GM21576 (cell line): ENCODE results near the gene UBE3D.
"Not testable (repeated sequence)": the region's sequence is repeated elsewhere in the genome, so short reads cannot be mapped to it uniquely, and the experiment has no call there.

Experiments
- ATAC-seq: cut with Tn5 transposase; IDR thresholded peaks from one replicate; pipeline ENCODE4 v1.9.1; 2021; ENCODE audit warnings: mild to moderate bottlenecking, moderate library complexity; ENCODE audit not compliant: unreplicated experiment

The UBE3D gene

DNA sequence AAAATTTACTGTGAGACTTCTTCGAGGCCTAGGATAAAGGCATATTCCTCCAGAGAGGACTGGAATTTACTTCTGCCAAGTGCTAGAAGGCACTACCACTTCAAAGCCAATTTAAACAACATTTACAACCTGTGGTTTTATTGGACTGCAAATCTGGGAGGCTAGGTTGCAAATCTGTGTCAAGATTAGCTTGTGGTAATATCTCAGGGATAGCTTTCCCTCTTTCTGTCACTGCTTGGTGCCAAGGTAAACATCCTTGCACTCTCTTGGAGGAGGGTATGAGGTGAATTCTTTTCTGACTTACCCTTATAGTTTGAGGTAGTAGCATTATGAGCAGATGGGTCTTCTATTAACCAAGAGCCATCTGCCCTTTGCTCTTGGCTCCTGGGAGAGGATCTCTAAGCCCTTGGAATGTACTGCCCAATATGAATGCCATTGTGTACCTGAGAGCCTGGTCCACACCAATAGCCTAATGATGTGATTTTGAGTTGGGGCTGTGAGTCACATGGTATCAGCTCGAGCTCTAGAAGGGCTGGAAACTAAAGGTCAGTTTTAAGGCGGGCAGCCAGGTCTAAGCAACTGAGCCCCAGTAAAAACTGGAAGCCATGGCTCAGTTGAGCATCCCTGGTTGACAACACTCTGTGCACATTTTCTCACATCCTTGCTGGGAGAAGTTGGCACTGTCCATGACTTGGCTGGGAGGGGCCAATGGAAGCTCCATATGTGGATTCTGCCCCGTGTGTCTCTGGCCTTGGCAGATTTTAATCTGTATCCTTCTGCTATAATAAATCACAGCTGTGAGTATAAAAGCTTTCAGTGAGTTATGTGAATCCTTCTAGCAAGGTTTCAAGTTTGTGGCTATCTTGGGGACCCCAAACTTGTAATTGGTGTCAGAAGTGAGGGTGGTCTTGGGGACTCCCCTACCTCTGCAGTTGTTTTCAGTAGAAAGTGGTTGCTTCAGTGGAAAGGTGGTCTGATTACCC lies 188.1 kb downstream of the UBE3D start:
- ATAC-seq: no peak

DNA sequence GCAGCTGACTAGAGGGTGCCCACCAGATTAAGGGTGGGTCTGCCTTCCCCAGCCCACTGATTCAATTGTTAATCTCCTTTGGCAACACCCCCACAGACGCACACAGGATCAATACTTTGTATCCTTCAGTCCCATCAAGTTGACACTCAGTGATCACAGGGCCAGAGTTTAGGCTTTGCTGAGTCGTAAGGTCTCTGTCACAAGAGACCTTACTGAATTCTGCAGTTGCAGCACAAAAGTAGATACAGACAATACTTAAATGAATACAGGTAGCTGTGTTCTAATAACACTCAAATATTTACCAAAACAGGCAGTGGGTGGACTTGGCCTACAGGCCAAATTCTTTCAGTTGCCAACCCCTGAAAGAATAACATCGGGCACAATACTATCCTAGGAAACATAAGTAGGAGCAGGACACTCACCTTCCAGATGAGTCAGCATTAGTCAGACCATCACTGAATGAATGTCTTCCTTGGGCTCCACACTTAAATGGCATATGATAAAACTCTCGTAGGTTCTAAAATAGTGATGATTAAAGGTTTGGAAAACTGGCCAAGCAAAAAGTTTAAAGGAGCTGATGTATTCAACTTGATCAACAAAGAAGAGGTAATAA lies 190.0 kb downstream of the UBE3D start:
- ATAC-seq: no peak

DNA sequence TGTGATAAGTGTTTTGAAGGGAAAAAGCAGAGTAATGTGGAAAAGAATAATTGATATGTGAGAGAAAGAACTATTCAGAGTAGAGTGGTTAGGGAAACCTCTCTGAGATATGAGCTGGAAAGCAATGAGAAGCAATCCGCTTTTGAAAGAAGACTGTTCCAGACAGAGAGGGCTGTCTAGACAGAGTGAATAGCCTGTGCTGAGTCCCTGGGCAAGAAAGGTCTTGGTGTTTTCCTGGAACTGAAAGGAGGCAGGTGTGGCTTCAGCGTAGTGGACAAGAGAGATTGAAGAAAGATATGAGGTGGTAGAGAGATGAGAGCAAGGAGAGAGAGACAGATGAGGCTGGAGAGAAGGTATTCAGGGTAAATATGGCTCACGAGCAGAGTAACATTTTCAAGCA lies 190.8 kb downstream of the UBE3D start:
- no peak for ATAC-seq

DNA sequence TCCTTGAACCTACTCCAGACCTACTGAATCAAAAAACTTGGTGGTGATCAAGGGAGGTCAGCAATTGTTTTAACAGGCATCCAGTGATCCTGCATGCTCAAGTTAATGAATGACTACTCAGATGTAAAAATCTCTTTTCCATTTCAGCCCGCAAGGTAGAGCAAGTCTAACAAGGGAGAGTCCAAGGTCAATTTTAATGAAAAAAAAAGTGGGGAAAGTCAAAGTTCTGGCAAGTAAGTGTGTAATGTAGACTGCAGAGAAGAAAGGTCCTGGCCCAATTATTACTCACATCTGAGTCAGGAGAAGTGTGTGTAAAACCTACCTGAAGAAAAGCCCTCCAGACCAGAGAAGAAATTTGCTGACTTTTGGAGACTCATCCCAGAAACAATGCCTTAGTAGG lies 193.5 kb downstream of the UBE3D start:
- ATAC-seq: no peak

DNA sequence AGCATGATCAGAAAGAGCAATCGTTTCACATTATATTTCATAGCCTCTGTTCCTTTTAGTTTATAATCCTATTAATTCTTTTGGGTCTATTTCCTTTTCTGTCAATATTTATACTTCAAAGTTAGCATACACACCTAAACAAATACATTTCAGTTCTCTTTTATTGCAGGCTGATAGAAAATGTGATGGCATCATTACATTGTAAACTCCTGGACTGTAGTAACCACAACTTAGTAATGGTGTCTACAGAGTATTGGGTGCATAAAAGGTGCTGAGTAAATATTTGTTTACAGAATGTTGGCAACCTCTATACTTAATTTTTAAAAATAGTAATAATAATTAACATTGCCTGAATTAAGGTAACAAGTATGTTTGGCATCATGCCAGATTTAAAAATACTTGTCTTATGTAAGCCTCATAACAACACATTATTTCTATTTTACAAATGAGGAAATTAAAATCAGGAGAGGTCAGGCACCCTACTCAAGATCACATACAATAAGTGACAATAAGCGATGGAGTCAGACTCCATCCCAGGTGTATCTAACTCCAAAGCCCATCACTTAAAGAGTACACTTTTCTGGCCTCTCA lies 195.0 kb downstream of the UBE3D start:
- ATAC-seq: no peak

DNA sequence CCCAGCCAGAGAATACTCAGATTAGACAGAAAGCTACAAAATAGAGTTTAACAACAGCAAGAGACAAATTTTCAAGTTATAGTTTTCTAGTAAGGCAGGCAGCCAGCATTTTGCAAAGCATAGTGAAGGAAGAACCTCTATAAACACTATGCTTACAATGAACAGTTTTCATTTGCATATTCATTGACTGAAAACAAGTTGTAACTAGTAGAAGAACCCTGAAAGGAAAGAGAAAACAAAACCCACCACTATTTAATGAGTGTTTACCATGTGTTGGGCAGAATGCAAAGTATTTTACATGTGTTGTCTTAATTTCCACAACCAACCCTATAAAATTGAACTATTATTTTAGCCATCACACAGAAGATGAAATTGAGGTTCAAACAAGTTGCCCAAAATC lies 196.1 kb downstream of the UBE3D start:
- ATAC-seq: no peak

DNA sequence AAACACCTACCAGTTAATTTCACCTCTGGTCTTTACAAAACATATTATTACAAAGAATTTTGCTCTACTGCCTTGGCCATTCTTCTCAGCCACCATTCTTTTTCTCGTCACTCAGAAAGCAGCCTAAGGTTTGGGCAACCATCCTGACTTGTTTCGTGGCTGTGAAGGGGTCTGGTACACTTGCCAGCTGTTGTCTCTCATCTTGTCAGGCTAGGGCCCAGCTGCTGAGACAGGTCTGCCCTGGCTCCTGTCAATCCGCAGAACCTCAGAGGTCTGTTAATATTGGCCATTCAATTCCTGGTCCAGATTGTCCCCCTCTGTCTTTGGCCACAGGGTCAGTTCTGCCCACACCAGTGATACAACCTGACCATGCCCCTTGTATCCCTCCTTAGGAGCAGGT lies 197.7 kb downstream of the UBE3D start:
- no peak for ATAC-seq

DNA sequence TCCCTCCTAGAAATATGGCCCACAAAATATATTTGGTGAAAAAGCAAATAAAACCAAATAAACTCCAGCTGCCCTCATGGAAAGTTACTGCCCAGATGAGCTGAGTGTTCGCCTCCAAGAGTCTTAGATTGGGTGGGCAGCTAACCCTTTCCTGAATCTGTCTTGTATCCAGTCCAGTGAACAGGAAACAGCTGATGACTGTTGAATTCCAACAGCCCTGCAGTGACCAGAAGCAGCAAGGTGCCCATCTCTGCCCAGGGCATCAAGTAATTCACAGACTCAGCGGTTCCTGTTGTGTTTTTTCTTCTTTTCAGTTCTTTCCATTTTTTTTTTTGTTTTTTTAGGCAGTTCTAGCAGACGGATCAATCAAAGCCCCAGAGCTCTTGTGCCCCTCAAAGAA lies 199.2 kb downstream of the UBE3D start:
- no peak for ATAC-seq

DNA sequence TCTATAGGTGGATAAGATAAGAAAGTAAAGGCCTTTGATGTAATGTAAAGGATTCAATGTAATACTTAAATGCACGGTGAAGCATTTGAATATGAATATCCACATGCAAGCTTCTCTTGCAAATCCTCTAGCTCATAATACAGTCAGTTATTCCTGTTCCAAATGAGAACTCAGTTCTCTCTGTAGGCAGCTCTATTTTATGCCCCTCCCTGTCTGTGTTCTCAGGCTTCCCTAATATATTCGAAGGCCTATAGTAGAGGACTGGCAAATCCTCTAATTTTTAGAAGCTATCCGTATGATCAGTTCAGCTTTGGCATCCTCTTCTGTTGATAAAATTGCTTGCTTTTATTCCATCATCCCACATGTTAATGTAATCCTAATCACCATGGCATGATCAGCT lies 200.2 kb downstream of the UBE3D start:
- no peak for ATAC-seq

DNA sequence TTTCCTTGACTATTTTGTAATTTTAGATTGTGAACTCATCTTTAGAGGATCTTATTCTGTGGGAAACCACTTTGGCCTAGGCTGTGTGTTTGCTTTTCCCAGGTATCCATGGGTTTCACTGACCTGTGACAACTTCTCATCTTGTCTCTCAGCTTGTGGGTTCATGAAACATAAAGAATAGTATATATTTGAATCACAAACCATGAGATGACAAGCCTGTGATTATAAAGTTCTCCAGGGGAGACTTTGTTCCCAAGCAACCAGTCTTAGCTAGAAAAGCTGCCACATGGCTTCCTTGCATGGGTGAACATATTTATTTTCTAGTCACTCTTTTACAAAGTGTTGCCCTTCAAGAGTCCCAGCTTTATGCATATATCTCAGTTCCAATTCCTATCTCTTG lies 201.9 kb downstream of the UBE3D start:
- ATAC-seq: no peak

DNA sequence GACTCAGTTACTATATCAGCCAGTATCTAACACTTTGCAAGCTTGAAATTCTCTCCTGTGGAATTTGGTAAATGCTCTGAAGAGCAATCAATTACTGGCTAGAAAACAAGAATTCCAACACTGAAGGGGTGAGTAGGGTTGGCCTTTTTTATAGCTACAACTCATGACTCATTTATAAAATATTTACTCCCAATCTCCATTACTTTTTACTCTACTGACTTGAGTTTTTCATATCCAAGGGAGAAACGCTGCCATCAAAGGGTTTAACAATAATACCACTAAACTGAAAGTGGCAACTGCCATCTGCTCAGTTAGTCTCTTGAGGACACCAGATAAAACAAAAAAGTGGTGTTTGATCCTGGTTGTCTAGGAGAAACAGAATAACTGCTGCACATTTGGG lies 203.1 kb downstream of the UBE3D start:
- no peak for ATAC-seq

DNA sequence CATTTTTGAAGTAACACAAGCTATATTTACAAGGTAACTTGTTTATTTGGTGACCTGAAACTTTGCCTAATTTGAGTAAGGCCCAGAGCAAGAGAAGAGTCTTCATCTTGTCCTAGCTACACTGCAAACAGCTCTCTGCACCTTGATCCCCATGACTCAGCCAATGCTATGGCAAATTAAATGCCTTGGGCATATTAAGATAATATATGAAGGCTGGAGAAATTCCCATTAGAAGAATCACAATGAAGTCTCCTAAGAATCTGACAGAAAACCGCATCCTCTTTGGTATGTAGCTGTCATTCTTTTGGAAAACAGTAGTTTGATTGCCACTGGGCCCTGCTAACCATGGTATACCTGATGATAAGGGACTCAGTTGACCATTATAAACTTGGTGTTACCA lies 204.5 kb downstream of the UBE3D start:
- ATAC-seq: no peak

DNA sequence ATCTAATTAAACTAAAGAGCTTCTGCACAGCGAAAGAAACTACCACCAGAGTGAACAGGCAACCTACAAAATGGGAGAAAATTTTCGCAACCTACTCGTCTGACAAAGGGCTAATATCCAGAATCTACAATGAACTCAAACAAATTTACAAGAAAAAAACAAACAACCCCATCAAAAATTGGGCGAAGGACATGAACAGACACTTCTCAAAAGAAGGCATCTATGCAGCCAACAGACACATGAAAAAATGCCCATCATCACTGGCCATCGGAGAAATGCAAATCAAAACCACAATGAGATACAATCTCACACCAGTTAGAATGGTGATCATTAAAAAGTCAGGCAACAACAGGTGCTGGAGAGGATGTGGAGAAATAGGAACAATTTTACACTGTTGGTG lies 209.6 kb downstream of the UBE3D start:
- ATAC-seq: not testable (repeated sequence)

DNA sequence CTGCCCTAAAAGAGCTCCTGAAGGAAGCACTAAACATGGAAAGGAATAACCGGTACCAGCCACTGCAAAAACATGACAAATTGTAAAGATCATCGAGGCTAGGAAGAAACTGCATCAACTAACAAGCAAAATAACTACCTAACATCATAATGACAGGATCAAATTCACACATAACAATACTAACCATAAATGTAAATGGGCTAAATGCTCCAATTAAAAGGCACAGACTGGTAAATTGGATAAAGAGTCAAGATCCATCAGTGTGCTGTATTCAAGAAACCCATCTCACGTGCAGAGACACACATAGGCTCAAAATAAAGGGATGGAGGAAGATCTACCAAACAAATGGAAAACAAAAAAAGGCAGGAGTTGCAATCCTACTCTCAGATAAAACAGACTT lies 212.7 kb downstream of the UBE3D start:
- ATAC-seq: not testable (repeated sequence)

DNA sequence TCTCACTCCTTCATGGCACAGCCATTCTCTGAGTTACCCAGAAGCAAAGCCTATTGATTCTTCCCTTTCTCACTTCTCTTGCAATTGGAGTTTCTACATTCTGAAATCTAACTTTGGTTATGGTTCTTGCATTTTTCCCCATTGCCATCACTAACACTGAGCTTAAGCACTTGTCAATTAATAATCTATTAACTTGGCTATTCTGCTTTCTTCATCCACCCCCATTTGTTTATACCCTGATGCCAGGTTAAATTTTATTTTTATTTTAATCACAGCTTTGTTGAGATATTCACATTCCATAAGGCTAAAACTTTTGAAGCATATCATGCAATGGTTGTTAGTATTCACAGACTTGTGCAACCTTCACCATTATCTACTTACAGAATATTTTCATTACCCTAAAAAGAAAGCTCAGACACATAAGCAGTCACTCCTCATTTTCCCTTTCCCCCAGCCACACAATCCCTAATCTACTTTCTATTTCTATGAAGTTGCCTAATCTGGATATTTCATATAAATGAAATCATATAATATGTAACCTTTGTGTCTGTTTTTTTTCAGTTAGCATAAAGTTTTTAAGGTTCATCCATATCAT lies 222.3 kb downstream of the UBE3D start:
- no peak for ATAC-seq

DNA sequence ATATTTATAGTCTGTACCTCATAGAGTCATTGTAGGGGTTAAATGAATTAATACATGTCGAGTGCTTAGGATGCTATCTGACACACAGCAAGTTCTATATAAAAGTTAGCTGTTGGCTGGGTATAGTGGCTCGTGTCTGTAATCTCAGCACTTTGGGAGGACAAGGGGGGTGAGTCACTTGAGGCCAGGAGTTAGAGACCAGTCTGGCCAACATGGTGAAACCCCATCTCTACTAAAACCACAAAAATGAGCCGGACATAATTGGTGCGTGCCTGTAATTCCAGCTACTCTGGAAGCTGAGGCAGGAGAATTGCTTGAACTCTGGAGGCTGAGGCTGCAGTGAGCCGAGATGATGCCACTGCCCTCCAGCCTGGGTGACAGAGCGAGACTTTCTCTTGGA lies 222.9 kb downstream of the UBE3D start:
- no peak for ATAC-seq
